Testis (tissue), 3 donors: ENCODE measurements around the gene ZNF610. TPM values are rescaled to one million over a fixed set of nuclear protein-coding genes. Genes with fewer than 3 reads are reported as not detected.

Experiments used
- polyA plus RNA-seq: library from polyadenylated mRNA; stranded (reverse); fragments of 350-450 nt; fragmentation: Illumina TruSeq; extraction: RNeasy Lipid Tissue Mini Kit (QIAGEN cat#74804); gene quantifications from one replicate; pipeline ENCODE4 v1.2.3, GENCODE V29; 2014; ENCODE audit warnings: low read depth, low replicate concordance; ENCODE audit not compliant: insufficient read depth
- small RNA-seq, 2 donors: library from RNA; depleted of rRNA; stranded (forward); fragments of <200 nt; gene quantifications; one replicate each; pipeline ENCODE3, GENCODE V24; 2016
- total RNA-seq, 2 donors: library from RNA; depleted of rRNA; stranded (reverse); fragments of >200 nt; gene quantifications; one replicate each; pipeline ENCODE4 v1.2.3, GENCODE V29; 2016

Gene ZNF610
- total and polyA plus RNA-seq, 3 donors from 2014 or later: 11.1 to 21.5 (median 16.6) TPM

Small RNA genes lying within 50 kb of the gene (small RNA-seq; reads per million reads assigned to genes)
- 0 reads per million in 2 donors for gene AC010332.1

Other genes with a start within 250 kb of the ZNF610 start
- 10 to 100 TPM; 26.9 to 27.0 TPM for gene ZNF841, start 240.5 kb upstream of the ZNF610 start, total RNA-seq
- gene ZNF841, start 240.5 kb upstream of the ZNF610 start, polyA plus RNA-seq: 8.5 TPM
- gene ZNF616, start 196.3 kb upstream of the ZNF610 start, total RNA-seq: 10 to 100 TPM in 1 of 2 donors, 1 to 10 TPM in 1; 9.0 to 11.3 TPM
- 6.3 TPM for gene ZNF616, start 196.3 kb upstream of the ZNF610 start, polyA plus RNA-seq
- gene ZNF836, start 164.6 kb upstream of the ZNF610 start, total RNA-seq: 1 to 10 TPM; 5.4 to 9.2 TPM
- 3.3 TPM for gene ZNF836, start 164.6 kb upstream of the ZNF610 start, polyA plus RNA-seq
- 100 to 1,000 TPM; 262 to 289 TPM for gene PPP2R1A, start 146.2 kb upstream of the ZNF610 start, total RNA-seq
- gene PPP2R1A, start 146.2 kb upstream of the ZNF610 start, polyA plus RNA-seq: 181 TPM
- gene ZNF766, start 66.7 kb upstream of the ZNF610 start, total RNA-seq: 10 to 100 TPM; 15.8 to 35.7 TPM
- gene ZNF766, start 66.7 kb upstream of the ZNF610 start, polyA plus RNA-seq: 30.2 TPM
- gene ZNF480, start 39.1 kb upstream of the ZNF610 start, total RNA-seq: 1 to 10 TPM; 4.3 to 4.6 TPM
- gene ZNF480, start 39.1 kb upstream of the ZNF610 start, polyA plus RNA-seq: 3.3 TPM
- 10 to 100 TPM; 22.1 to 27.6 TPM for gene ZNF880, start 33.7 kb downstream of the ZNF610 start, total RNA-seq
- gene ZNF880, start 33.7 kb downstream of the ZNF610 start, polyA plus RNA-seq: 13.8 TPM
- 10 to 100 TPM; 53.7 to 55.4 TPM for gene ZNF528, start 61.6 kb downstream of the ZNF610 start, total RNA-seq
- 31.6 TPM for gene ZNF528, start 61.6 kb downstream of the ZNF610 start, polyA plus RNA-seq
- gene ZNF534, start 92.9 kb downstream of the ZNF610 start, total RNA-seq: 1 to 10 TPM; 3.7 to 8.3 TPM
- 2.1 TPM for gene ZNF534, start 92.9 kb downstream of the ZNF610 start, polyA plus RNA-seq
- 10 to 100 TPM; 18.0 to 23.1 TPM for gene ZNF578, start 117.3 kb downstream of the ZNF610 start, total RNA-seq
- 12.2 TPM for gene ZNF578, start 117.3 kb downstream of the ZNF610 start, polyA plus RNA-seq
- 10 to 100 TPM; 28.4 to 31.5 TPM for gene ZNF808, start 191.4 kb downstream of the ZNF610 start, total RNA-seq
- 10.0 TPM for gene ZNF808, start 191.4 kb downstream of the ZNF610 start, polyA plus RNA-seq
- 10 to 100 TPM; 21.3 to 22.4 TPM for gene ZNF701, start 234.0 kb downstream of the ZNF610 start, total RNA-seq
- gene ZNF701, start 234.0 kb downstream of the ZNF610 start, polyA plus RNA-seq: 8.9 TPM